Keratinocyte (primary cell): ENCODE measurements around the gene HIRA. TPM values are rescaled to one million over a fixed set of nuclear protein-coding genes. Genes with fewer than 3 reads are reported as not detected.

Source experiments
- DNase-seq: peaks from one replicate; pipeline ENCODE4 v3.0.0-alpha.2; 2011; ENCODE audit warnings: low read depth, missing footprints, low spot score
- FAIRE-seq: peaks from 2 replicates; lab custom pipeline; 2011; peaks lifted over from hg19 to GRCh38; lab: Jason Lieb, UNC
- H2AFZ ChIP-seq: 2 replicates; pipeline ENCODE4 v1.6.0; 2012; ENCODE audit warnings: low read length, control low read depth, inconsistent platforms; ENCODE audit not compliant: control insufficient read depth
- H3K27ac ChIP-seq: 2 replicates; pipeline ENCODE4 v1.5.1; 2011; ENCODE audit warnings: low read length; ENCODE audit not compliant: control insufficient read depth, insufficient read depth
- H3K27me3 ChIP-seq: 3 replicates; pipeline ENCODE4 v1.6.0; 2011; ENCODE audit warnings: low read length; ENCODE audit not compliant: control insufficient read depth, insufficient read depth; ENCODE audit errors: extremely low read depth
- H3K36me3 ChIP-seq, 2 experiments: 2 replicates in 1 of 2; 3 replicates in 1 of 2; pipeline ENCODE4 v1.5.1; 2011; ENCODE audit warnings: low read length in 2 of 2, mild to moderate bottlenecking in 1 of 2; ENCODE audit not compliant: control insufficient read depth in 2 of 2, insufficient read depth in 2 of 2; ENCODE audit errors: extremely low read depth in 1 of 2
- H3K4me1 ChIP-seq: 3 replicates; pipeline ENCODE4 v1.5.1; 2011; ENCODE audit warnings: low read length; ENCODE audit not compliant: control insufficient read depth, insufficient read depth; ENCODE audit errors: extremely low read depth
- H3K4me2 ChIP-seq: 3 replicates; pipeline ENCODE4 v1.6.0; 2011; ENCODE audit warnings: low read depth, low read length; ENCODE audit not compliant: control insufficient read depth, insufficient read depth; ENCODE audit errors: extremely low read depth
- H3K4me3 ChIP-seq, 3 experiments: fragments of 200-600 bp in 1 of 3; sonication (generic) in 1 of 3; 2 replicates in 2 of 3; 3 replicates in 1 of 3; pipeline ENCODE4 v1.5.1; 2011 to 2016; ENCODE audit warnings: low read length in 3 of 3, mild to moderate bottlenecking in 3 of 3, control low read depth in 2 of 3, inconsistent platforms in 1 of 3, low read depth in 1 of 3, mixed read lengths in 1 of 3, mixed run types in 1 of 3, moderate library complexity in 1 of 3; ENCODE audit not compliant: control insufficient read depth in 2 of 3, insufficient read depth in 2 of 3; ENCODE audit errors: extremely low read depth in 1 of 3
- H3K79me2 ChIP-seq: 2 replicates; pipeline ENCODE4 v1.6.0; 2012; ENCODE audit warnings: low read length; ENCODE audit not compliant: control insufficient read depth, insufficient read depth
- H3K9ac ChIP-seq: 3 replicates; pipeline ENCODE4 v1.6.0; 2011; ENCODE audit warnings: low read length; ENCODE audit not compliant: control insufficient read depth, insufficient read depth; ENCODE audit errors: extremely low read depth
- H3K9me1 ChIP-seq: 3 replicates; pipeline ENCODE4 v1.6.0; 2011; ENCODE audit warnings: low read length; ENCODE audit not compliant: control insufficient read depth, insufficient read depth; ENCODE audit errors: extremely low read depth
- H3K9me3 ChIP-seq: 2 replicates; pipeline ENCODE4 v1.5.1; 2012; ENCODE audit warnings: low read depth, low read length; ENCODE audit not compliant: control insufficient read depth
- H4K20me1 ChIP-seq: 3 replicates; pipeline ENCODE4 v1.6.0; 2011; ENCODE audit warnings: low read length; ENCODE audit not compliant: control insufficient read depth, insufficient read depth; ENCODE audit errors: extremely low read depth
- EZH2 ChIP-seq: IDR thresholded peaks from one replicate; pipeline ENCODE4 v1.6.1; 2012; ENCODE audit warnings: inconsistent platforms, mild to moderate bottlenecking, low read length, moderate library complexity
- dilution Hi-C: fragments of 300-500 bp; cut with MboI; formaldehyde crosslinking; loops from one replicate; pipeline ENCODE4 v1.7.0; 2020; ENCODE audit warnings: low sequenced_read_pairs; ENCODE audit not compliant: extremely low pct_ligation_motif_present
- polyA plus RNA-seq, 5 experiments: library from polyadenylated mRNA; depleted of rRNA in 3 of 5; stranded (reverse) in 3 of 5; stranded (forward) in 1 of 5; unstranded in 1 of 5; fragments of >200 nt; gene quantifications; 1 replicate in 1 of 5; 2 replicates in 3 of 5; 3 replicates in 1 of 5; pipeline versions ENCODE4 v1.2.1 to v1.2.3, GENCODE V29; 2011 to 2012; ENCODE audit warnings: missing spikeins in 2 of 5, low read depth in 1 of 5, low replicate concordance in 1 of 5
- TF ChIP-seq, protein P1 (sequence below), 3 experiments: IDR thresholded peaks in 1 of 3; conservative IDR thresholded peaks in 1 of 3; optimal IDR thresholded peaks in 1 of 3; 2 replicates in 2 of 3; 3 replicates in 1 of 3; pipeline versions ENCODE3 to v1.5.1; 2011; ENCODE audit warnings: low read length in 3 of 3, mild to moderate bottlenecking in 3 of 3, moderate library complexity in 2 of 3, control low read depth in 1 of 3, inconsistent platforms in 1 of 3; ENCODE audit not compliant: insufficient read depth in 2 of 3; ENCODE audit errors: extremely low read depth in 1 of 3

The HIRA gene
- polyA plus RNA-seq, 1 donor (not counting 4 experiments of a cell fraction or from before 2014, with no cell fraction given), result 16.7 TPM

DNA sequence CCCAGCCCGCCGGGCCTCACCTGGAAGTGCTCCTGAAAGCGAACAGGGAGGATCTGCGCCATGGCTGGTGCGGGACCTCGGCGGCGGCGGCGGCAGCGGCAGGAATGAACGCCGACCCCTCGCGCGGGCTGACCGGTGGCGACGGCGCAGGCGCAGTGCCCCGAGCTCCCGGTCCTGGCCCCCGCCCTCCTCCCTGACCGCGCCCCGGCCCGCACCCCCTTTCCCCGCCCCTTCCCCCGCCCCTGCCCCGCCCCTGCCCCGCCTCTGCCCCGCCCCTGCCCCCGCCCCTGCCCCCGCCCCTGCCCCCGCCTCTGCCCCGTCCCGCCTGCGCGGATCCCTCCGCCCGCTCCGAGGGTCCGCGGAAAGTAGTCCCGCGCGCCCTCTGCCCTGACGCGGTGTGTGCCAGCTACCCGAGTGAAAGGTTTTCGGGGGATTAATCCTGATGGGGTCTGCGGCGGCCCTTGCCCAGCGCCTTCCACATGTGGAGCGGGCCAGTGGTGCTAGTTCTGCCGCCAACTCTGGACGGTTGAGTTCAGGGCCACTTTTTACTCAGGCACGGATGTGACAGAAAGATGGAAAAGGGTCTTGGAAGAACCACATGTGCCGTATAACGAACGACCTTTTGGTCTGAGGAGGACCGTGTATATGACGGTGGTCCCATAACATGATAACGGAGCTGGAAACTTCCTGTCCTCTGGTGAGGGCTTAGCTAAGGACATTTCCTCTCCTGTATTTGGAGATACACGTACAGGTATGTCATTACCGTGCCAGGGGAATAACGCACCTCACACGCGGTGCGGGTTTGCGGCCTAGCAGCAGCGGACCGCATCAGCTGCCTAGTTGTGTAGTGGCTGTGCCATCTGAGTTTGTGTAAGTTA, 139.7 kb downstream of the HIRA start, which contains the start of gene CLTCL1:
TSS of gene CLTCL1 (minus strand) at position 140 of the 878 bp plus-strand sequence. CDS start at position 62, 78 bp downstream.
- dilution Hi-C loops, result no loop called here
- no peaks in the 10 kb centered on the region for H3K27me3 ChIP-seq
- peak; percentile 13 for FAIRE-seq
- peak within 1 kb of the TSS; percentile 99 for H3K4me2 ChIP-seq
- no peak for DNase-seq
- H3K9ac ChIP-seq, result peak within 1 kb of the TSS; percentile 88
- H3K4me1 ChIP-seq, result peaks cover 43% of the 10 kb centered on the region
- no peaks in the 10 kb centered on the region for H3K9me3 ChIP-seq
- peak within 1 kb of the TSS; percentile 100 for H2AFZ ChIP-seq
- no peaks in the 10 kb centered on the region for H3K79me2 ChIP-seq
- no peaks in the 10 kb centered on the region for H4K20me1 ChIP-seq
- no peaks in the 10 kb centered on the region for H3K9me1 ChIP-seq
- peak within 1 kb of the TSS; percentile 51 to 82 (median 80) for H3K4me3 ChIP-seq
- no peaks in the 10 kb centered on the region for H3K36me3 ChIP-seq
- peak within 1 kb of the TSS; percentile 67 for H3K27ac ChIP-seq
- no peak for TF ChIP-seq EZH2
- TF ChIP-seq, protein P1, sequence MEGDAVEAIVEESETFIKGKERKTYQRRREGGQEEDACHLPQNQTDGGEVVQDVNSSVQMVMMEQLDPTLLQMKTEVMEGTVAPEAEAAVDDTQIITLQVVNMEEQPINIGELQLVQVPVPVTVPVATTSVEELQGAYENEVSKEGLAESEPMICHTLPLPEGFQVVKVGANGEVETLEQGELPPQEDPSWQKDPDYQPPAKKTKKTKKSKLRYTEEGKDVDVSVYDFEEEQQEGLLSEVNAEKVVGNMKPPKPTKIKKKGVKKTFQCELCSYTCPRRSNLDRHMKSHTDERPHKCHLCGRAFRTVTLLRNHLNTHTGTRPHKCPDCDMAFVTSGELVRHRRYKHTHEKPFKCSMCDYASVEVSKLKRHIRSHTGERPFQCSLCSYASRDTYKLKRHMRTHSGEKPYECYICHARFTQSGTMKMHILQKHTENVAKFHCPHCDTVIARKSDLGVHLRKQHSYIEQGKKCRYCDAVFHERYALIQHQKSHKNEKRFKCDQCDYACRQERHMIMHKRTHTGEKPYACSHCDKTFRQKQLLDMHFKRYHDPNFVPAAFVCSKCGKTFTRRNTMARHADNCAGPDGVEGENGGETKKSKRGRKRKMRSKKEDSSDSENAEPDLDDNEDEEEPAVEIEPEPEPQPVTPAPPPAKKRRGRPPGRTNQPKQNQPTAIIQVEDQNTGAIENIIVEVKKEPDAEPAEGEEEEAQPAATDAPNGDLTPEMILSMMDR (optimal IDR thresholded peaks at IDR 0.05 in 1 of 3, IDR thresholded peaks at IDR 0.05 in 1 of 3, conservative IDR thresholded peaks at IDR 0.05 in 1 of 3; ENCODE audit: extremely low read depth in 1 of 3, insufficient read depth in 2 of 3, low read length in 3 of 3), result no peak

DNA sequence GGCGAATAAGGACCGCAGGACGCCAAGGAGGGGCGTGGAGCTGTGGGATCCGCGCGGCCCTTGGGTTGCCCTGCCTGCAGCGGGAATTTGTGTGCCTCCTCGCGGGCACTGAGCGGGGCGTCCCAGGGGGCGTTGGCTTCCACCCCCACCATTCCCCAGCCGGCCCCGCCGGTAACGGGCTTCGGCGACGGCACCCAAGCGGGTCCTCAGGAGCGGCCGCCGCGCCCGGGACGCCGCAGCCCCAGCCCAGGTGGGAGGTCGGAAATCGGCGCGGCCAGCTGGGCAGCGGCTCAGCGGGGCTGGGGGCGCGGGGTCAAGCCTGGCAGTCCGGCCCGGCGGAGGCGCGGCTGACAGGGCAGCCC, 140.3 kb downstream of the HIRA start:
- Histone ChIP-seq H4K20me1 (no peaks in the 10 kb centered on the region), H3K9me1 (no peaks in the 10 kb centered on the region), H3K36me3 (no peaks in the 10 kb centered on the region), H3K4me2 (peak overlapping the region; percentile 99), H3K9me3 (no peaks in the 10 kb centered on the region), H3K4me1 (peaks cover 47% of the 10 kb centered on the region), H3K4me3 (peak overlapping the region; percentile 51 to 82 (median 80)), H2AFZ (peak overlapping the region; percentile 65), H3K27me3 (no peaks in the 10 kb centered on the region), H3K27ac (peak overlapping the region; percentile 18), H3K79me2 (no peaks in the 10 kb centered on the region), H3K9ac (peak overlapping the region; percentile 72)
- DNase-seq (no peak), FAIRE-seq (no peak)
- dilution Hi-C loops, result no loop called here
- TF ChIP-seq, protein P1 (optimal IDR thresholded peaks at IDR 0.05 in 1 of 3, IDR thresholded peaks at IDR 0.05 in 1 of 3, conservative IDR thresholded peaks at IDR 0.05 in 1 of 3; ENCODE audit: extremely low read depth in 1 of 3, insufficient read depth in 2 of 3, low read length in 3 of 3), result no peak
